ENCODE measurements around the gene ARHGEF40. TPM values are rescaled to one million over a fixed set of nuclear protein-coding genes. Genes with fewer than 3 reads are reported as not detected.

ARHGEF40 gene
- total and polyA plus RNA-seq, 5 donors: 15.1 to 25.8 (median 20.4) TPM

- DNase-seq (no peak), ATAC-seq (no peak)
- 86% methylated on average over 9 of the region's 9 CpGs for WGBS
- no peaks in the 10 kb centered on the region for H3K27me3 ChIP-seq (ENCODE audit: control insufficient read depth, insufficient read depth)
- no peak overlapping the region for H3K4me3 ChIP-seq (ENCODE audit: low read length)
- H3K27ac ChIP-seq (ENCODE audit: low read length): no peak overlapping the region
- intact Hi-C loops (cut with DNase I): no loop called here
- H3K4me1 ChIP-seq (ENCODE audit: control insufficient read depth, insufficient read depth, low read length): no peaks in the 10 kb centered on the region
- no peaks in the 10 kb centered on the region for H3K9me3 ChIP-seq (ENCODE audit: control insufficient read depth, low read length)
Observed at GRCh38 chr14:21075719-21076437, 5.8 kb downstream of the ARHGEF40 start.

- Histone ChIP-seq H3K27me3 (ENCODE audit: control insufficient read depth, insufficient read depth) (no peaks in the 10 kb centered on the region), H3K4me3 (ENCODE audit: low read length) (no peak overlapping the region), H3K9me3 (ENCODE audit: control insufficient read depth, low read length) (no peaks in the 10 kb centered on the region), H3K27ac (ENCODE audit: low read length) (no peak overlapping the region), H3K4me1 (ENCODE audit: control insufficient read depth, insufficient read depth, low read length) (no peaks in the 10 kb centered on the region)
- DNase-seq (no peak), ATAC-seq (no peak)
- intact Hi-C loops (cut with DNase I): no loop called here
- 77% methylated on average over 2 of the region's 2 CpGs for WGBS
Observed at GRCh38 chr14:21077672-21078071, 7.6 kb downstream of the ARHGEF40 start.

- Histone ChIP-seq H3K27me3 (ENCODE audit: control insufficient read depth, insufficient read depth) (no peaks in the 10 kb centered on the region), H3K4me1 (ENCODE audit: control insufficient read depth, insufficient read depth, low read length) (no peaks in the 10 kb centered on the region), H3K4me3 (ENCODE audit: low read length) (no peak overlapping the region), H3K27ac (ENCODE audit: low read length) (no peak overlapping the region), H3K9me3 (ENCODE audit: control insufficient read depth, low read length) (no peaks in the 10 kb centered on the region)
- WGBS: 75% methylated on average over 5 of the region's 5 CpGs
- intact Hi-C loops (cut with DNase I): no loop called here
- ATAC-seq (no peak), DNase-seq (no peak)
Observed at GRCh38 chr14:21078287-21078686, 8.2 kb downstream of the ARHGEF40 start.

GRCh38 chr14:21078726-21079125, 8.6 kb downstream of the ARHGEF40 start:
- Histone ChIP-seq H3K9me3 (ENCODE audit: control insufficient read depth, low read length) (no peaks in the 10 kb centered on the region), H3K4me3 (ENCODE audit: low read length) (no peak overlapping the region), H3K4me1 (ENCODE audit: control insufficient read depth, insufficient read depth, low read length) (no peaks in the 10 kb centered on the region), H3K27ac (ENCODE audit: low read length) (no peak overlapping the region), H3K27me3 (ENCODE audit: control insufficient read depth, insufficient read depth) (no peaks in the 10 kb centered on the region)
- WGBS: 81% methylated on average over 10 of the region's 10 CpGs
- intact Hi-C loops (cut with DNase I): no loop called here
- no peak for ATAC-seq
- no peak for DNase-seq

GRCh38 chr14:21081521-21082142, 11.5 kb downstream of the ARHGEF40 start:
- Histone ChIP-seq H3K4me1 (ENCODE audit: control insufficient read depth, insufficient read depth, low read length) (peaks cover 3% of the 10 kb centered on the region), H3K27ac (ENCODE audit: low read length) (no peak overlapping the region), H3K27me3 (ENCODE audit: control insufficient read depth, insufficient read depth) (no peaks in the 10 kb centered on the region), H3K9me3 (ENCODE audit: control insufficient read depth, low read length) (no peaks in the 10 kb centered on the region), H3K4me3 (ENCODE audit: low read length) (no peak overlapping the region)
- WGBS: 83% methylated on average over 30 of the region's 30 CpGs
- no peak for DNase-seq
- intact Hi-C loops (cut with DNase I): no loop called here
- ATAC-seq: no peak

- H3K9me3 ChIP-seq (ENCODE audit: control insufficient read depth, low read length): no peaks in the 10 kb centered on the region
- DNase-seq: no peak
- ATAC-seq: no peak
- no peak overlapping the region for H3K4me3 ChIP-seq (ENCODE audit: low read length)
- intact Hi-C loops (cut with DNase I): no loop called here
- WGBS: 79% methylated on average over 11 of the region's 11 CpGs
- H3K27me3 ChIP-seq (ENCODE audit: control insufficient read depth, insufficient read depth): no peaks in the 10 kb centered on the region
- no peak overlapping the region for H3K27ac ChIP-seq (ENCODE audit: low read length)
- peaks cover 3% of the 10 kb centered on the region for H3K4me1 ChIP-seq (ENCODE audit: control insufficient read depth, insufficient read depth, low read length)
Observed at GRCh38 chr14:21083565-21084325, 13.6 kb downstream of the ARHGEF40 start.

GRCh38 chr14:21084396-21084795, 14.3 kb downstream of the ARHGEF40 start:
- WGBS: 83% methylated on average over 2 of the region's 2 CpGs
- no peak overlapping the region for H3K27ac ChIP-seq (ENCODE audit: low read length)
- H3K9me3 ChIP-seq (ENCODE audit: control insufficient read depth, low read length): no peaks in the 10 kb centered on the region
- H3K4me1 ChIP-seq (ENCODE audit: control insufficient read depth, insufficient read depth, low read length): peaks cover 3% of the 10 kb centered on the region
- H3K4me3 ChIP-seq (ENCODE audit: low read length): no peak overlapping the region
- intact Hi-C loops (cut with DNase I): no loop called here
- no peak for DNase-seq
- H3K27me3 ChIP-seq (ENCODE audit: control insufficient read depth, insufficient read depth): no peaks in the 10 kb centered on the region
- no peak for ATAC-seq

- Histone ChIP-seq H3K27me3 (ENCODE audit: control insufficient read depth, insufficient read depth) (no peaks in the 10 kb centered on the region), H3K27ac (ENCODE audit: low read length) (no peak overlapping the region), H3K4me3 (ENCODE audit: low read length) (no peak overlapping the region), H3K4me1 (ENCODE audit: control insufficient read depth, insufficient read depth, low read length) (peaks cover 3% of the 10 kb centered on the region), H3K9me3 (ENCODE audit: control insufficient read depth, low read length) (no peaks in the 10 kb centered on the region)
- intact Hi-C loops (cut with DNase I): no loop called here
- peak; percentile 17 to 18 for ATAC-seq
- 66% methylated on average over 17 of the region's 17 CpGs for WGBS
- DNase-seq: peak in 1 of 3 donors; percentile 64
Observed at GRCh38 chr14:21084998-21085853, 15.1 kb downstream of the ARHGEF40 start.

- 84% methylated on average over 4 of the region's 4 CpGs for WGBS
- H3K9me3 ChIP-seq (ENCODE audit: control insufficient read depth, low read length): no peaks in the 10 kb centered on the region
- no peaks in the 10 kb centered on the region for H3K27me3 ChIP-seq (ENCODE audit: control insufficient read depth, insufficient read depth)
- intact Hi-C loops (cut with DNase I): no loop called here
- no peak overlapping the region for H3K27ac ChIP-seq (ENCODE audit: low read length)
- ATAC-seq (no peak), DNase-seq (no peak)
- H3K4me3 ChIP-seq (ENCODE audit: low read length): no peak overlapping the region
- peaks cover 3% of the 10 kb centered on the region for H3K4me1 ChIP-seq (ENCODE audit: control insufficient read depth, insufficient read depth, low read length)
Observed at GRCh38 chr14:21086908-21087293, 16.8 kb downstream of the ARHGEF40 start.

- Histone ChIP-seq H3K4me1 (ENCODE audit: control insufficient read depth, insufficient read depth, low read length) (peaks cover 3% of the 10 kb centered on the region), H3K9me3 (ENCODE audit: control insufficient read depth, low read length) (no peaks in the 10 kb centered on the region), H3K27ac (ENCODE audit: low read length) (no peak overlapping the region), H3K4me3 (ENCODE audit: low read length) (no peak overlapping the region), H3K27me3 (ENCODE audit: control insufficient read depth, insufficient read depth) (no peaks in the 10 kb centered on the region)
- intact Hi-C loops (cut with DNase I): no loop called here
- ATAC-seq (peak; percentile 4 to 45), DNase-seq (peak; percentile 59 to 69 (median 59))
- WGBS: 36% methylated on average over 19 of the region's 19 CpGs
Observed at GRCh38 chr14:21087294-21088091, 17.4 kb downstream of the ARHGEF40 start.

Data from right cardiac atrium (tissue), 5 donors.